ENCODE measurements around the gene LRRC7.

Gene LRRC7

DNA sequence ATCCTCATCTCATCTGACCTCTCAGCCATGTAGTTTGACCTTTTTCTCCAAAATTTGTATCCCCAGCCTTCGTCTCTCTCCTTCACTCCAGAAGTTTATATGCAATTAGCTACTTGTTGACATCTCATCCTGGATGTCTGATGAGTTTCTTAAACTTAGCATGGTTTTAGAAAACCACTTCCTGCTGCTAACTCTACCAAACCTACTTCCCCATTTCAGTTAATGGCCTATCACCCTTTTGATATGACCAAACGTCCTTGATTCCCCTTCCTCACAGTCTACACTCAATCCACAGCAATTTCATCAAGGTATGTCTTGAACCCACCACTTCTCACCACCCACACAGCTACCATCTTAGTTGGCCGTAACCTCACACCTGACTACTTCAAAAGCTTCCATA lies 515.8 kb downstream of the LRRC7 start:
- DNase-seq (ENCODE audit: extremely low read depth in 1 of 2, low read depth in 1 of 2) = no peak

DNA sequence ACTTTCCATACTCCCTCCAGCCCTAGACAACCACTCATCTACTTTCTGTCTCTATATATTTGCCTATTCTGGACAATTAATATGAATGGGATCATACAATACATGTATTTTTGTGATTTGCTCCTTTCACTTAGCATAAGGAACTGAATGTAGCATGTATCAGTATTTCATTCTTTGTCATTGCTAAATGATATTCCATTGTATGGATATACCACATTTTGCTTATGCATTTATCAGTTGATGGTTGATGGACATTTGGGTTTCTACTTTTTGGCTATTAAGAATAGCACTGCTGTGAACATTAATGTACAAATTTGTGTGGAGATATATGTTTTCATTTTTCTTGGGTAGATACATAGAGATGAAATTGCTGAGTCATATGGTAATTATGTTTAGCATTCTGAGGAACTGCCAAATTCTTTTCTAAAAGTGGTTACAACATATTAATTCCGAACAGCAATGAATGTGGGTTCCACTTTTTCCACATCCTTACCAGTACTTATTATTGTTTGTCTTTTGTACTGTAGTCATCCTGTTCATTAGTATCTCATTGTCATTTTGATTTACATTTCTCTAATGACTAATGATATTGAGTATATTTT lies 516.7 kb downstream of the LRRC7 start:
- DNase-seq (ENCODE audit: extremely low read depth in 1 of 2, low read depth in 1 of 2) = no peak

DNA sequence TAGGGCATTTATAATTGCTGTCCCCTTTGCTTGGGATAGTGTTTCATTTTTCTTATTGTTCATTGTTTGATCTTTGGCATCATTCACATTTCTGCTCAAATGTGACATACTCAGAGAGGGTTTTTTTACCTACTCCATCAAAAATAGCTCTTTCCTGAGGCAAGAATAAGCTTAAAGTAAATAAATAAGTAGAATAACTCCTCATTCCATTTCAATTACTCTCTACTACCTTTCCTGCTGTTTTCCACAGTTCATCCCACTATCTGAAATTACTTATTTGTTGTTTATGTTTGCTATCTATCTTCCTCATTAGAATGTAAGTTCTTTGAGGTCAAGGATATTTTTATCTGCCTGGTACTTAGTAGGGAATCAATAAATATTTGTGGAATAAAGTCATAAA lies 517.8 kb downstream of the LRRC7 start:
- DNase-seq (ENCODE audit: extremely low read depth in 1 of 2, low read depth in 1 of 2) = no peak

DNA sequence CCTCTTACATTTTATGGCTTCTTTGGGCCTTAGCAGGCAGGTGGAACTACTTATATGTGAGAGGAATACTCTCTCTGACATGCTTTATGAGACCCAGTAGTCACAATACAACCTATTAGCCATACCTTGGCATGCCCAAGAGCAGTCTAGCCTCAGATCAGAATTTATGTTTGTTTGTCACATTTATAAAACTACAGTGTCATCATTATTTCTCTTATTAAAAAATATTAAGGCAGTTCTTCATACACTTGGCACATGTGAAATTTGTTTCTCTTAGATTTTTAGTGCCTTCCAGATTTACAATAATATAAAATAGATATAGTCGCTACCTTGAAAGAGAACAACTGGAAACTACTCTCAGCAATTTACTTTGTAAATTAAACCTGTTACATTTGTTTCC lies 519.2 kb downstream of the LRRC7 start:
- no peak for DNase-seq (ENCODE audit: extremely low read depth in 1 of 2, low read depth in 1 of 2)

DNA sequence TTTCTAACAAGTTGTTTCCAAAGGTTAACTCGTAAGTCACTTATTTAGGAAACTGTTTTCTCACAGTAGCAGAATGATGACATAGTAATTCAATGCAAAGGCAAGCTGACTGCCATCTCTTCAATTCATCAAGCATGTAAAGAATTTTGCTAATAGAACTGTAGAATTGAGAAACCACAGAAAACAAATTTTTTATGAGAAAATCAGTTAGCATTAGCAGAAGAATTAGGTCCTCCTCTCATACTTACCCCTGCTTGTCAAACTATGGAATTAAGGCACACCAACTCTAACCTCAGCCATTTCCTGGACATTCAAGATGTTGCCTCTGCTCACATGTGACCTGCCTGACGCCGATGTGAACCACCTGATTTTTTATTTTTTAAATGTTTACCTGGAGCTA lies 522.4 kb downstream of the LRRC7 start:
- DNase-seq (ENCODE audit: extremely low read depth in 1 of 2, low read depth in 1 of 2) = no peak

DNA sequence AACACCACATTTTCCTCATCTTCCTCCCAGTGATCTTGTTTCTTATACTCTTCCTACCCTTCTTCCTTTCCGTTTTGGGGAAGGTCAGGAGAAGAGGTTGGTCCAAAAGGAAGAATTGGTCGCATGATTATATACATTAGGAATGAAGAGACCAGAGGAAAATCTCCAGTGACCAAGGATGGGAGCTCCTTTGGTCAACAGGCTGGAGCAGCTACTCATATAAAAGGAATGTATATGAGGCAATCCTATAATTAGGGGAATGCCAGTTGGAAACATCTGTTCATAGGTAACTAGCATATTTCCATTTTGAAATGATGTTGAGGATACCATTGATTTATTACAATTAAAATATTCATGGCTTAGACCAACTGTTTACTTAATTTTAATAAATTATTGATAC lies 523.2 kb downstream of the LRRC7 start:
- no peak for DNase-seq (ENCODE audit: extremely low read depth in 1 of 2, low read depth in 1 of 2)

DNA sequence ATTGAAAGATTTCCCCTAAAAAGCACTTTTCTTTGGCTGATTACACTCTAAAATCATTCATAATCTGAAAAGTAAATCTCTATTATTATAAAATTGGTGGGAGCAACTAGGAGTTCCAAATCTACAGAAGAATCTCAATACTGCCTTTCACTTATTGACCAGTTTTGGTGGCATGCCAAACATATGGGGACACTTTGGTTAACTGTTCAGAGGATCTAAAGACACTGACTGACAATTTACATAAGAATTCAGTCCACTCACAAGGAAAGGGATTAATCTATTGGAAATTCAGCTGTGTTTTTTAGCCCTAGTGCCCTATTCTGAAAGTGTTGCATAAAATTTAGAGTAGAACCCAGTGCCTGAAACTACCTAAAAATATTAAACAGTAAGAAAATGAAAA lies 524.1 kb downstream of the LRRC7 start:
- DNase-seq (ENCODE audit: extremely low read depth in 1 of 2, low read depth in 1 of 2) = no peak

DNA sequence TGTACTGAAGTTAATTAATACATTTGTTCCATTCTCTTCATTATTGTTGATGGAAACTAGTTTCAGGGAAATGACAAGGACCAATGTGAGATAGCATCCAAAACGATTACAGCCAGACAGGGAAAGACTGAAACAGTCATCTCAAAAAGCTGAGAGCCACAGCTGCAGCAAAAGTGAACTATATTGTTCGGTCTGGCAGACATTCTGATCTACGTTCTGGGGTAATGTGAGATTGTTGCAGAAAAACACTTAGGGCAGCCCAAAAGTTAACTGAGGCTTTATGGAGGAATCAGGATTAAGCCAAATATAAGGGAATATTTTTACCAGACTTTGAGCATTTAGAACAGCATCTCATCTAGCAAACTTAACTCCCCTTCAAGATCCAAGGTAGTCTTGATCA lies 524.8 kb downstream of the LRRC7 start:
- no peak for DNase-seq (ENCODE audit: extremely low read depth in 1 of 2, low read depth in 1 of 2)

DNA sequence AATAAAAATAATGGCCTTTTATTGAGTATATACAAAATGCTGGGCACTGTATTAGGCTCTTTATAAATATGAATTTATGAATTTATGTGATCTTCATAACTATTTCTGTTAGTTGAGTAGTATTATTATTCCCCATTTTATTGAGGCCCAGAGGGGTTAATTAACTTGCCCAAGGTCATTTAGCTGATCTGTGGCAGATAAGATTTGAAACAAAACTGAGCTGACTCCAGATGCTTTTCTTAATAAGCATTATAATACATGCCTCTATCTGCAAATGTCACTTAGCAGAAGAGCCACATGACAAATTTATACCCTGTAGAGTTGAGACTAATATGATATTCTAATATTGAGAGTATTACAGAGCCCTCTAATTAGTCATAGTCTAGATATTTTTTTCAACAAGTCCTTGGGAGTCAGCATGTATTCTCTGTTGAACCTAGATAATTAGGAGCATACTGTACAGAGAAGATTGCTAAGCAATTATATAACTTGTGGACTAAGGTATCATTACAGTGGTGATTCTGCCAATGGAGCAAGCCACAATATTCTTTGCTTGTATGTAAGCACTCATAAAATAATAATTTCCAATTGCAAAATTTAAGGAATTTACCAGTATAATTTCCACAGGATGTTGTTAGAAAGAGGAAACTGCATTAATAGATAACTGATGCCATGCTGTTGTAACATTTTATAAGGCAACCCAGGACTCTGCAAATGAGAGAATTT lies 525.7 kb downstream of the LRRC7 start:
- DNase-seq (ENCODE audit: extremely low read depth in 1 of 2, low read depth in 1 of 2) = no peak

DNA sequence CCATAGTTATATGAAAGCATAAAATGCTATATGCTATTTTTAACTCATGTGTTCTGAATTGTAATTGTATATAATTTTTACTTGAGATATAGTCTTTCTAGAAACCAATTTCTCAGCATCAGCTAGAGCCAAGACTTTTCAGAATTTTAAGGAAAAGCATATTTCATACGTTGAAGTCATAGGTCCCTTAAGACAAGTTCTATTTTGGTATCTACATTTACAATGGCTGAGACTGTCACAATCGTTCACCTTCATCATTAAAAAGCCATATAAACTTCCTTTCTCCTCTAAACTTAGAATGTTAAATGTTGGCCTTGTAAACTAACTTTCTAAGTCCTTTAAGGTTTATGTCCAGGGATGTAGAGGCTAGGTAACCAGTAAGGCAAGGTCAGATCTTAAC lies 533.5 kb downstream of the LRRC7 start:
- no peak for DNase-seq (ENCODE audit: extremely low read depth in 1 of 2, low read depth in 1 of 2)

DNA sequence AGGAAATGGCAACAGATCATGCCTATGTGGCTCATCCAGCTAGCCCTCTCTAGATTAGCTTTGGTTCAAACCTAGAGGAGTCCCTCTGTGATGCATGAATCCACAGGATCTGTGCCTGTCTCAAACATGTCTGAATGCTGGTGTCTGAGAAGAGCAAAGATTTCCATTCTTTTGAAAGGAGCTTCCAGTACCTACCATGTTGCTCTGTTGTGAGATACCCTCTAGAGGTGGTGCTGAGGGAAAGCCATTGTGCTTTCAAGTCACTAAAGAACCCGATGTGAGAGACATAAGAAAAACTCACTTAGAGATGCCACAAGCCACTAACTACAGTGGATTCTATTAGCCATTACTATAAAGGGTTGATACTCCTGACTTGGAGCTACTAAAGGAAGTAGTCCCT lies 534.1 kb downstream of the LRRC7 start:
- DNase-seq (ENCODE audit: extremely low read depth in 1 of 2, low read depth in 1 of 2) = no peak

DNA sequence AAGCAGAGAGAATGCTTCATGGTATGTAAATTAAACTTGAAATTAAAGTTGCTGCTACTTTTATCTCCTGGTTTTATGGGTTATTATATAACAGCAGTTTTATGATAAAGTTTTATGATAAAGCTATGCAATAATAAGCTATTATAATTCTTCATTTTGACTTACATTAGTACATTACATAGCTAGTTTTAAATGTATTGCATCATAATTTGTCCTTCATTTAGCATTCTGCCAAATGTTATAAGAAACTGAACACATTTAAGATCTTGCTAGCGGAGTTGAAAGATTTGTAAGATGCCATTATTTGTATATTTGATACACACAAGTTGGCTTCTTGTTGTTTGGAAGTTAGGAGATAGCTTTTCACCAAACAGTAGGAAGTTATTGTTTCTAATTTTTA lies 536.0 kb downstream of the LRRC7 start:
- no peak for DNase-seq (ENCODE audit: extremely low read depth in 1 of 2, low read depth in 1 of 2)

DNA sequence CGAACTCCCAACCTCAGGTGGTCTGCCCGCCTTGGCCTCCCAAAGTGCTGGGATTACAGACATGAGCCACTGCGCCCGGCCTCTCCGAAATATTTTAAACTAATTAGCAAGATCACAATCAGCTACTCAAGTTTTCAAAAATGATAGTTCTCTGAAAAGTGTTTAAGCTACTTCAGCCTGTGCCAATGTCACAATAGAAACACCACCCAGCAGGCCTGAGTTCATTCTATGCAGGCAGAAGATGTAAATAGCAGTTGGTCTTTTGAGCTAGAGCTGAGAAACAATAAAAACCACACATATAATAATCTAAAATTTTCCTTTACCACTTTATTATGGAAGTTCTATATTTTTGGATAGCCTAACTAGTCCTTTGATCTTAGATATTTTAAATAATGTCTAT lies 541.5 kb downstream of the LRRC7 start:
- DNase-seq (ENCODE audit: extremely low read depth in 1 of 2, low read depth in 1 of 2) = no peak

DNA sequence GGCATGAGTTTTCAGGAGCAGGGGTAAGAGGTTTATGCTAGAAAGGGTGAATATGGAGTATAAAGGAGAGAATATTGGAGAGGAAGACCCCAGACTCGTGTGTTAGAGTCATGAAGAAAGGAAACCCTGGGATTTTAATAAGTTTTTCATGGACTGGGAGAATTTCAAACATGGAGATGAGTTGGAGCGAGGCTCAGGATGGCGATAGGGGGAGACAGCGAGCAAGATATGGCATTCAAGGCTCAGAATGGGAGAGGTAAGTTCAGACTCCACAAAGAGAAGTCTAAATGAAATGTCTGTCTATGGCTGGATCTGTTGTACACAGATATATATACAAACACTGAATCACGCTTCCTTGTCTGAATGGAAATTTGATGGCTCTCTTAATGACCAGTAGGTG lies 545.1 kb downstream of the LRRC7 start:
- no peak for DNase-seq (ENCODE audit: extremely low read depth in 1 of 2, low read depth in 1 of 2)

DNA sequence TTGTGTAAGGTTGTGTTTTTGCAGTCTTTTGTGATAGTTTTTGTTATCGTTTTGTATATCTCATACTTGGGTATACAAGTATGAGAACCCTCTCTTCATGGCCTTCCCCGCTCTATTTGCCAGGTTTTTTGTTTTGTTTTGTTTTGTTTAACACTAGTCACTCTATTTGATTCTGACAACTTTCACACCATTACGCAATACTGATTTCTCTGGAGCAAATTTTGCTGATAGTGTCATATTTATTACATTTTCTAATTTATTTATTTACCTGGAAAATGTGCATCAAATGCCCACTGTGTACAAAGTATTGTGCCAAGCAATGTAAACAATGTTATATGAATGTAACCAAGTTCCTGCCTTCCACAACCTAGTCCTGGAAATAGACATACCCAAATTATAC lies 547.6 kb downstream of the LRRC7 start:
- DNase-seq (ENCODE audit: extremely low read depth in 1 of 2, low read depth in 1 of 2) = no peak

DNA sequence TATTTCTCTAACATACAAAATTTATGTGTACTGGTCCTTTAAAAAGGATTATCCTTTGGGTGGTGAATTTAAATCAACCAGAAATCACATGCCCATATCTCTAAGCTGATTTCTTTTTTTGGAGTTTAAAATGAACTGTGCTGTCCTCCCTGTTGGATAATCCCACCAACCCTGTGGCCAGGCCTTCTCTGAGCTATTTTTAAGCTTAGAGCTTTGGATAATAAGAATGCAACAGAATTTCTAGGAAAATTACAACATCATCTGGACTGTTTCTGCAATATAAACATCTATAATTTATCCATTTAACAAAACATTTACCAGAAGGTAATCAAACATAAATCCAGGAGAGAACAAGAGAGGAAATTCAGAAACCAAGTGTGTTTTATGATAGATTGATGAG lies 549.3 kb downstream of the LRRC7 start:
- DNase-seq (ENCODE audit: extremely low read depth in 1 of 2, low read depth in 1 of 2) = no peak

DNA sequence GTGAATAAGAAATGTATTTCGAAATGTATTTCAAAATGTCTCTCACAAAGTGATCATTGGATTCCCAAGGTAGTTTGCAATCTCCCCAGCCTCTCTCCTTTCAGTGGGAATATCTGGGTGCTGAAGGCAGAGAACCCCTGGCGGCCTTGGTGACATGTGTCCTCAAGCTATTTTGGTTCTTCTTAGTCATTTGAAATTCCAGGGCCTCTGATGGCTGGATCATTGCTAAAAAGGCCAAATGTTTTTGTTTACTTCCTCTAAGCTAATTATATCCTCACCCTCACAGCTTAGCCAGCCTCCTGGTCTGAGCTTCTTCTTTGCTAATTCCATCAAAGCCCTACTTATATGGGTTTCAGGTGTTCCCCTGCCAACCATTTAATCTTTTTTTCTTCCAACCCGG lies 566.4 kb downstream of the LRRC7 start:
- no peak for DNase-seq (ENCODE audit: extremely low read depth in 1 of 2, low read depth in 1 of 2)

DNA sequence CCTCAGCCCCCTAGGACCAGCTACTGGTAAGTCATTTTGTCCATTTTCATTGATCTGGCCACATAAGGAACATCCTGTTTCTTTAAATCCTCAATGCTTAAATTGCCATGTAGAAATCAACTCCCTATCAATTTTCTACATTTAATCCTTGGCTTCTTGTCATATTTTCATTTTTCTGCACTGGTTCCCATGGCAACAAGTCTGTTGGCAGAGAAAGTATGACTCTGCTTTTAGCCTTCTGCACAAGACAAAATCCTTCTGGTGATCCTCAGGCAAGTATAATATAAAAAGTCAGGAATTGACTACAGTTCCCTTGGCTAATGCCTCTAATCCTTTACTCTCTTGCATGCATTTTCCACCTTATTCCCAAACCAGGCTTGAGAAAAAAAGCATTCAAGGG lies 572.6 kb downstream of the LRRC7 start:
- no peak for DNase-seq (ENCODE audit: extremely low read depth in 1 of 2, low read depth in 1 of 2)

DNA sequence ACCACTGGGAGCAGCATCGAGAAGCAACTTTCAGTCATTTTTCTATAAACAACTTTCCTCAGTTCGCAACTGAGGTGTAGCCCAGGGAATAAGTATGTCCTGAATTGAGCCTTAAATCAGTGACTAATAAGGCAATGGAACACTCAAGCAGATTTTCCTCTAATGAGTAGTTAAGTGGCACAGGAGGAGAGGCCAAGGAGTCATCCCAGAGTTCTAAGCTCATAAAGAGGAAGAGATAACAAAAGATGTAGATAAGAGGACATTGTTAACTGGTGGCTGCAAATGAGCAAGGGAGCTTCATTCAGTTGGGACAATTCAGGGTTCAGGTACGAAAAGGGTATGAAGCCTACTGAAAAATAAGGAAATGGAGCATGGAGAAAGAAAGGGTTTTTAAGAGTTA lies 573.2 kb downstream of the LRRC7 start:
- no peak for DNase-seq (ENCODE audit: extremely low read depth in 1 of 2, low read depth in 1 of 2)

DNA sequence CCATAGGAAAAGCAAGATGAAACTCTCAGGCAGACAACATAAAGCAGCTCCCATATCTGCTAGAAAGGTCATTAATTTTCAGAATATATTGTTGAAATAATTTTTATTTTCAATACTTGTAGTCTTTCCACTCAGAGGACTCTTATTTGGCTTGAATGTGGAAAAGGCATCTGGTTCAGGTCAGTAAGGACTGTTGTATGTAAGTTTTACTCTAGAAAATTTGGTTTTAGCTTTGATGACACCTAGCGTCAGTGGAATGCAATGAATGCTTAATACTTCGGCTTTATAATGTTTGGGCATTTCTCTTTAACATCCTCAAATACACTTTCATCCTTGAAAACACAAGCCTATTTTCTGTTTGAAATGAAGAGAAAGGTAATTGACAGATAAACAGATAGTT lies 574.4 kb downstream of the LRRC7 start:
- no peak for DNase-seq (ENCODE audit: extremely low read depth in 1 of 2, low read depth in 1 of 2)

DNA sequence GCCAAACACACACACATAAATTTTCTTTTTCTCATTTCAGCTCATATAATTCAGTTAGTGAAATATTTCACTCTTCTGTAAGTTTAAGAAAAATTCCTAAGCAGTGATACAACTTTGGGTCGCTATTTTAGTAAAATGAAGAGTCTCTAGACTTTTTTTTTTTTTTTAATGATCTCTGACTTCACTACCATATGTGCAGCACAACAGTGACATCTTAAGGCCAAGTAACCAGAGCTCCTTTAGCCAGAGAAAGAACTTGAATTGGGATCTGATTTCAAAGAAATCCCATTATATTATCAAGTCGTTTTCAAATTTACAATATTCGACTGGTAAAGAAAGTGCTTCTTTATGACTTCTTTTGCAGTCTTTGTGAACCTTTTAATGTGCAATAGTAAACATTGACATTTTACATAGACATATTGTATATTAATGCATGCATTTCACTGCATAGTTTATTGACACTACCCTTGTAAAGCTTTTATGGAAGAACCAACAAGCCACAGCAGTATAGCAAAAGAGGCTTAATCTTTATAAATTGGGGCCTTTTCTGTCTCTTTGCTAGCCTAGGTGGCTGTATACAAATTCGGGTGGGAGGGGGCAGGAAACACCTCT lies 575.4 kb downstream of the LRRC7 start:
- DNase-seq (ENCODE audit: extremely low read depth in 1 of 2, low read depth in 1 of 2) = no peak

DNA sequence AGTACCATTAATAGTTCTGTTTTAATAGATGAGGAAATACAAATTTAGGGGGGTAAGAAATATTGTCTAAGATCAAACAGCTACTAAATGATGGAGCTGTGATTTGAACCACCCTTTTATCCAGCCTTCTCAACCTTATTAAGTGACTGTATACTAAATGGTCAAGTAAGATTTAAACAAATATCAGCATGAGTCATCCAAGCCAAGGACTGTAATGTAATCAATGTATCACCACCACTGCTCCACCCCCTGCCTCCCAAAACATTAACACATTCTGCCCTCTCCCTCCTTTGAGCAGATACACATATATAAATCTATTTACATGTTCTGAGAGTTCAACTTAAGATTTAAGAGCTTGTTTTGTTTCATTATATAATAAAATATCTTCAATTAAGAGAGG lies 578.8 kb downstream of the LRRC7 start:
- no peak for DNase-seq (ENCODE audit: extremely low read depth in 1 of 2, low read depth in 1 of 2)

DNA sequence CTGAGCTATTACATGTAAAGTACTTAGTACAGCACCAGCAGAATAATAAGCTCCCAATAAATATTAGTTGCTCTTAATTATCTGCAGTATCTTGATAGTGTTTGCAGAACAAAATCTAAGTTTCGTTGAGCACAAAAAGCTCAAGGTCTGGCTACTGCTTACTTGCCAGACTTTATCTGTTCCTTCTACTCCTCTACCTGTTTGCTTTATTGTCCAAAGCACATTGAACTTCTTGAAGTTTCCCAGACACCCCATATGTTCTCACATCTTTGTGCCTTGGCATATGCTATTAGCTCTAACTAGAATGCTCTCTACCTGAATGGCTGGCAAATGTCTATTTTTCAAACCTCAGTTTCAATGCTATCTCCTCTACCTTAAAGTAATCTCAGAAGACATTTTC lies 582.7 kb downstream of the LRRC7 start:
- no peak for DNase-seq (ENCODE audit: extremely low read depth in 1 of 2, low read depth in 1 of 2)
